ENCODE data around the gene DOCK4. TPM values are rescaled to one million over a fixed set of nuclear protein-coding genes. Genes with fewer than 3 reads are reported as not detected.

DOCK4 gene
- total RNA-seq, 1 experiment from 2014 or later: 4.9 TPM

DNA sequence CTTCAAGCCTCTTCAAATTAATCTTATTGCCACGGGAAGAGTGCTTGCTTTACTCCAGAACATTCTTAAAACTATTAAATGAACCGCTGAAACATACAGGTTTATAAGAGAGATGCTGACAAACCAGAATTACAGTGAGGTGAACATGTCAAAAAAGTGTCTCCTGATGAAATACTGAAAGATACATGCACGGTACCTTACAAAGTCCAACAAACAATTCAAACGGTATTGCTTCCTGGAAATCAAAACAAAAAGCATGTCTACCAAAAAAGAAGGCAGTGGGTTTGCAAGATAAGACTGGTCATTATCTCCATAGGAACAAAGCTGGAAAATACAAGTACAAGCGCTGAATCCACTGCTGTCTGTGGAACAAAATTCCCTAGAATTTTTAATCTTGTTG lies 174.5 kb downstream of the DOCK4 start:
- Mint-ChIP-seq H3K4me1 (peaks cover 17 to 39% of the 10 kb centered on the region in 2 experiments), H3K36me3 (ENCODE audit: insufficient read depth in 1 of 3, low read depth in 3 of 3) (no peaks in the 10 kb centered on the region), H3K4me3 (no peak overlapping the region), H3K27ac (no peak overlapping the region; a peak in 2 of 7 replicates), H3K9me3 (no peaks in the 10 kb centered on the region), H3K27me3 (ENCODE audit: low read depth) (no peaks in the 10 kb centered on the region)
- no peak overlapping the region for H3K14ac ChIP-seq (ENCODE audit: insufficient read depth, low read length)
- no peak overlapping the region for H3K23ac ChIP-seq (ENCODE audit: insufficient read length, low read depth, low read length)
- no peaks in the 10 kb centered on the region for H4K20me1 ChIP-seq (ENCODE audit: control insufficient read depth, insufficient read depth, insufficient read length)
- no peak overlapping the region for H3K4me2 ChIP-seq (ENCODE audit: insufficient read depth, insufficient read length, low read length)
- no peak for DNase-seq
- H2BK12ac ChIP-seq (ENCODE audit: insufficient read length, low read depth, low read length): no peak overlapping the region
- no peak overlapping the region for H3K9ac ChIP-seq (ENCODE audit: extremely low read depth, insufficient read length, low read length)
- H2AFZ ChIP-seq (ENCODE audit: low read length): no peak overlapping the region
- no peak overlapping the region for H4K91ac ChIP-seq (ENCODE audit: insufficient read length, low read depth, low read length)
- peaks cover 6% of the 10 kb centered on the region; the same call in 1 of the 2 replicates for H3K4me1 ChIP-seq (ENCODE audit: insufficient read depth, low read length)
- H3K27me3 ChIP-seq (ENCODE audit: insufficient read depth, low read length): no peaks in the 10 kb centered on the region
- no peaks in the 10 kb centered on the region for H3K79me1 ChIP-seq (ENCODE audit: insufficient read depth, low read depth, low read length, poor library complexity, severe bottlenecking)
- H3K23me2 ChIP-seq (ENCODE audit: insufficient read length, low read depth, low read length, poor library complexity, severe bottlenecking): no peaks in the 10 kb centered on the region
- no peak overlapping the region for H4K5ac ChIP-seq (ENCODE audit: insufficient read length, low read depth, low read length)
- no peak overlapping the region for H3K18ac ChIP-seq (ENCODE audit: insufficient read length, low read depth, low read length)
- TF ChIP-seq, protein P1, sequence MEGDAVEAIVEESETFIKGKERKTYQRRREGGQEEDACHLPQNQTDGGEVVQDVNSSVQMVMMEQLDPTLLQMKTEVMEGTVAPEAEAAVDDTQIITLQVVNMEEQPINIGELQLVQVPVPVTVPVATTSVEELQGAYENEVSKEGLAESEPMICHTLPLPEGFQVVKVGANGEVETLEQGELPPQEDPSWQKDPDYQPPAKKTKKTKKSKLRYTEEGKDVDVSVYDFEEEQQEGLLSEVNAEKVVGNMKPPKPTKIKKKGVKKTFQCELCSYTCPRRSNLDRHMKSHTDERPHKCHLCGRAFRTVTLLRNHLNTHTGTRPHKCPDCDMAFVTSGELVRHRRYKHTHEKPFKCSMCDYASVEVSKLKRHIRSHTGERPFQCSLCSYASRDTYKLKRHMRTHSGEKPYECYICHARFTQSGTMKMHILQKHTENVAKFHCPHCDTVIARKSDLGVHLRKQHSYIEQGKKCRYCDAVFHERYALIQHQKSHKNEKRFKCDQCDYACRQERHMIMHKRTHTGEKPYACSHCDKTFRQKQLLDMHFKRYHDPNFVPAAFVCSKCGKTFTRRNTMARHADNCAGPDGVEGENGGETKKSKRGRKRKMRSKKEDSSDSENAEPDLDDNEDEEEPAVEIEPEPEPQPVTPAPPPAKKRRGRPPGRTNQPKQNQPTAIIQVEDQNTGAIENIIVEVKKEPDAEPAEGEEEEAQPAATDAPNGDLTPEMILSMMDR (conservative IDR thresholded peaks at IDR 0.05): no peak
- no peak overlapping the region for H2BK120ac ChIP-seq (ENCODE audit: low read depth, low read length, poor library complexity, severe bottlenecking)
- H2BK15ac ChIP-seq (ENCODE audit: low read depth, low read length): no peak overlapping the region
- H2BK20ac ChIP-seq (ENCODE audit: low read depth, low read length, poor library complexity, severe bottlenecking): no peak overlapping the region
- no peak overlapping the region for H2BK5ac ChIP-seq (ENCODE audit: insufficient read length, low read length)
- no peak overlapping the region for H4K8ac ChIP-seq (replicated peaks; ENCODE audit: insufficient read length, low read depth, low read length)
- H3K79me2 ChIP-seq (ENCODE audit: insufficient read depth, low read length): no peaks in the 10 kb centered on the region; the same call in 1 of the 2 replicates
- no CpG with 5 or more reads among the region's 5 CpGs for WGBS (ENCODE audit: extremely low coverage, insufficient read length, low lambda C conversion rate)
- no peak overlapping the region for H3T11ph ChIP-seq (ENCODE audit: low read length)
- no peak overlapping the region for H2AK5ac ChIP-seq (ENCODE audit: insufficient read length, low read length)
- H3K27ac ChIP-seq (ENCODE audit: insufficient read length, low read depth, low read length): no peak overlapping the region
- H3K4ac ChIP-seq (ENCODE audit: low read depth, low read length): no peak overlapping the region
- no peaks in the 10 kb centered on the region for H3K9me3 ChIP-seq (ENCODE audit: control insufficient read depth, low read depth, low read length)
- H3K56ac ChIP-seq (ENCODE audit: insufficient read length, low read depth, low read length): no peak overlapping the region
